Right ventricle myocardium inferior (tissue), 1 donor: ENCODE measurements around the gene RSPH3. TPM values are rescaled to one million over a fixed set of nuclear protein-coding genes. Genes with fewer than 3 reads are reported as not detected.
"Not testable (repeated sequence)": the region's sequence is repeated elsewhere in the genome, so short reads cannot be mapped to it uniquely, and the experiment has no call there.

Source experiments
- ATAC-seq: fragments of 200-7000 bp; cut with Tn5 transposase; one replicate; pipeline ENCODE4 v1.9.1; 2020; ENCODE audit warnings: mild to moderate bottlenecking, moderate library complexity
- DNase-seq: peaks from one replicate; pipeline ENCODE4 v3.0.0; 2021; ENCODE audit errors: missing footprints
- intact Hi-C: fragments of 100-400 bp; cut with DNase I; formaldehyde crosslinking; loops from one replicate; pipeline ENCODE4 v1.11.0; 2022
- long read RNA-seq: library from polyadenylated mRNA; unstranded; transcript quantifications from one replicate; pipeline ENCODE4 v2.0.0, GENCODE V29; 2021
- total RNA-seq: library from RNA; stranded (reverse); fragmentation: NEBNext Ultra II Directional; extraction: Animal tissue kit (Norgen Biotek cat#: 25700); gene quantifications from one replicate; pipeline ENCODE4 v1.2.1, GENCODE V29; 2021
- donor health status: DM: no; HTN: yes; CAD: no; lungs with severe emphysema.

Gene RSPH3, protein sequence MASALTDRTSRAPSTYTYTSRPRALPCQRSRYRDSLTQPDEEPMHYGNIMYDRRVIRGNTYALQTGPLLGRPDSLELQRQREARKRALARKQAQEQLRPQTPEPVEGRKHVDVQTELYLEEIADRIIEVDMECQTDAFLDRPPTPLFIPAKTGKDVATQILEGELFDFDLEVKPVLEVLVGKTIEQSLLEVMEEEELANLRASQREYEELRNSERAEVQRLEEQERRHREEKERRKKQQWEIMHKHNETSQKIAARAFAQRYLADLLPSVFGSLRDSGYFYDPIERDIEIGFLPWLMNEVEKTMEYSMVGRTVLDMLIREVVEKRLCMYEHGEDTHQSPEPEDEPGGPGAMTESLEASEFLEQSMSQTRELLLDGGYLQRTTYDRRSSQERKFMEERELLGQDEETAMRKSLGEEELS
- 10.6 TPM for total RNA-seq
- long read RNA-seq, full-length matches to known transcripts = 3 of 5 reads
- long read RNA-seq, partial matches to known transcripts = 0 of 5 reads
- long read RNA-seq, other reads (novel, unspliced or antisense) = 2 of 5 reads

DNA sequence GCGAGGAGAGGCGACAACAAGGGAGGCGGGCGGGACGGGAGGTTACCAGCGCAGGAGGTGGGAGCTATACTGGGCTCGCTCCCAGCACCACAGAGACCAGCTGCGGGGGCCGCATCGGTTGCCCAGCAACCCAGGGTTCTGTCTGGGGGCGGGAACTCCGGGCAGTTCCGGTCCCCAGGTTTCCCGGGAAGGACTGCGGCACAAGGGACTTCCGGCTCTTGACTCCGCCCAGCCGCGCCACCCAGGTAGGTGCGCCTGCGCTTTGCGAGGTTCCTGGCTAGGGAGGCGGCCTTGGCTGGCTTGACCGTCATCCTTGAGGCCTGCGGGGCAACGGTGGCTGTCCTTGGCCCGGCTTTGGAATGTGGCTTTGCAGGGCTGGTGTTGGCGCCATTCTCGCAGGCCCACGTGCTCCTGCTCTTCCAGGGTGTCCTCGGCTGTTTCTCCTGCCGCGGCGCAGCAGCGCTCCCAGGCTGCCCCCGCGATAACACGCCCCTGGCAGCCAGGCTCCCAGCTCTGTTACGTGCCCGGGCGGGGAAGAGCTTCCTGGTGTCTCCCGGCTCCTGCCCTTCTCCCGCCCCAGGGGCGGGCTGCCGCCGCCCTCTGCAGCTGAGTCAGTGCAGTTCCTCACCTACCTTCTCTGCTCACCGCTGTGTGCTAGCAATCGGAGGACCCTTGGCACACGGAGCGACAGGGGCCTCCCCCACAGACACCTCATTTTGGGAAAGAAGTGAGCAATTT, at the start of gene RSPH3:
RSPH3 (minus strand) TSS at position 537 of the 738 bp plus-strand sequence. CDS start 652 bp downstream, outside the sequence.
- DNase-seq = peak; percentile 96
- ATAC-seq = peak; percentile 96

DNA sequence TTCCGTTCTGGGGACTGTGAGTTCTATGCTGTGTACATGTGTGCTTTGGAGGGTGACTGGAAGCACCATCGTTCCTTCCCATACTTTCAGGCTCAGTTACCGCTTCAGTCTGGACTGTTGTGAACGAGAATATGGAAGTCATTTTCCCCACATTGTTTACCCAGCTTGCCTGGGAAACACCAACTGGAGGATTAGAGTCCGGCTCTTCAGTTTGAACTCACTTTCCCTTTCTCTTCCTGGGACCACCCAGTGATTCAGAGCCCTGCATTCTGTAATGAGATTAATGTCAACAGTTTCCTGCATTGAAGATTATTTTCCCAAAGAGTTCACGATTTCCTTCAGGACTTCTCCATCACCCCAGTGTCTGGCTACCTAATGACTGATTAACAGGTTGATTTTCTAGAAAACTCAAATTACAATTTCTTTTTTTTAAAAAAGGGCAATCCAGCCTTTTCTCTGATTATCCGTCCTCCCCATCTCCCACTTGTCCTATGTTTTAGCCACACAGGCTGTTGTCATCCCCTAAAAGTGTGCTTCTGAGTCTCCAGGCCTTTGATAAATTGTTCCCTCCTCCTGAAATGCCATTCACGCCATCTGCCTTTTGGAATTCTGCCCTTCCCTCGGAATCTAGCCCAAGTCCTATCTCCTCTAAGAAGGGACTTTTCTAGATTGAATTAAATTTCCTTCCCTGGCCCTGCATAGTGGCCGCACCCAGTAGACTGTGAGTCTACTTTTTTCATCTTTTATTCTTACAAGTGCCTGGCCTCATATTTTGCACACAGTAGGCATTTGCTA, 48.1 kb upstream of the RSPH3 start:
- DNase-seq (no peak), ATAC-seq (no peak)
- intact Hi-C loops = no loop called here

More for the DNA sequence above, at the start of gene RSPH3:
- intact Hi-C loops = no loop called here

DNA sequence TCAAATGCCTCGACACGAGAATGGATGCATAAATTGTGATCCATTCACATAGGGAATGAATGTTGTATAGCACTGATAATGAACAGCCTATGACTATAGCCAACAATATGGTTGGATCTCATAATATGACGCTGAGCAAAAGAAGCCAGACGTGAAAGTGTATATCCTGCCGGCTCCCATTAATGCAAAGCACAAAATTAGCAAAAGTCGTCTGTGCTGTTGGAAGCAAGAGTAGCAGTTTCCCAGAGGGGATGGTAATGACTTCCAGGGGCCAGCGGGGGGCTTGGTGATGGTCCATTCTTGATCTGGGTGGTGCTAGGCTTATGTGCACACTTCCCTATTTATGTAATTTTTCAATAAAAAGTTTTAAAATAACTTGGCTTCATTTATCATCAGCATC, 45.8 kb upstream of the RSPH3 start:
- no peak for DNase-seq
- no peak for ATAC-seq
- intact Hi-C loops = no loop called here

DNA sequence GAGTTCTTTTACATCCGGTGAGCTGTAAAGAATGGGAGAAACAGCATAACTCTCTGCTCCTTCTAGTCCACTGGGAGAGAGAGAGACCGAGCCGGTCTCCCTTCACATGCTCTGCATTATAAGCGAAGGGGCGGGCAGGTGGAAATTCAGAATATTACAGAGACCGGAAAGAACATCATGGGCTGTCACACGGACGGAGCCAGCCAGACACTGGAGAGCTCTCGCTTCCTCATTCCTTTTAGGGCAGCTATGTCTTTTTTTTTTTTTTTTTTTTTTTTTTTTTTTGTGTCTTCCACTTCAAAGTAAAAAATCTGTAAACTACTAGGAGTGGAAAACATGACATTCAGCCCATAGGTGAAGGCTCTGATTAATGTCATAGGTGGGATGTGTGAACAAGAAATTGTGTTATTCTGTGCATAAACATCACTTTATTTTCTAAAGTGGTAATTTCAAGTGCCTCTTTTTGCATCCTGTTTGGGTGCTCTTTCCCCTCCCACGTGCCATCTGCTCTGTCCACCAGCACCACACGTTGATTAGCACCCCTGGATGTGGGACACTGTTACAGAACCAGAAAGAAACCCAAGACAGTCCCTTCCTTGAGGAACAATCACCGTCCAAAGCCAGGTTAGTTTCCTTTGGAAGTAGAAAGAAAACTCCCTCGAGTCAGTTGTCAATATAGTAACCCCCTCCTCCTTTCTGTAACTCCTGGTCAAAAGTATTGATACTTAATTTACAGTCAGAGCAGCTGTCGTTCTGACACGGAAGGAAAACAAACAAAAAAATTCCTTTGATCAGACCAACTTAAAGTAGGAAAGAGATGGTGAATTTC, 45.1 kb upstream of the RSPH3 start, which contains the start of gene TAGAP:
TAGAP (minus strand) TSS at position 93 of the 829 bp plus-strand sequence. CDS start 845 bp downstream, outside the sequence.
- intact Hi-C loops = loop anchor here (5.0 kb wide), 1 partner anchor 38 kb away; no protein-coding TSS in a partner anchor
- peak; percentile 82 for ATAC-seq

DNA sequence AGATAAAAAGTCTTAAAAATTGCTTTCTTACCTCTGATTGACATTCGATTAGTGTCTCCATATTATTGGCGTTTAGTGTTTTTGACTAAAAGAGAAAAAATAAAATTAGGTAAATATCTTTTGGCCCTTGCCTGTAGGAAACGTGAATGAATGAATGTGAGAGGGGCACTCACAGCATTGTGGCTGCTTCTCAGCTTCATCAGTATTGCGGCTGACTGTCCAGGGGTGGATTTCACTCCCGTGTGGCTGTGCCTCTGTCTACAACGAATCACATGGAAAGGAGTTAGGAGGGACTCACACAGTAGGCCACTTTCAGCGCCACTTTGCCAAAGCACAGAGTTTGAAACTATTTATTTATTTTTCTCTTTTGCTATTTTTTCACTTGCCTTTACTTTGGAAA, 43.9 kb upstream of the RSPH3 start:
- intact Hi-C loops = loop anchor here (2.0 to 5.0 kb wide), 2 partner anchors 37 to 61 kb away; no protein-coding TSS in a partner anchor
- ATAC-seq (no peak), DNase-seq (no peak)

More for the DNA sequence above, 45.1 kb upstream of the RSPH3 start, which contains the start of gene TAGAP:
- DNase-seq = peak; percentile 89

DNA sequence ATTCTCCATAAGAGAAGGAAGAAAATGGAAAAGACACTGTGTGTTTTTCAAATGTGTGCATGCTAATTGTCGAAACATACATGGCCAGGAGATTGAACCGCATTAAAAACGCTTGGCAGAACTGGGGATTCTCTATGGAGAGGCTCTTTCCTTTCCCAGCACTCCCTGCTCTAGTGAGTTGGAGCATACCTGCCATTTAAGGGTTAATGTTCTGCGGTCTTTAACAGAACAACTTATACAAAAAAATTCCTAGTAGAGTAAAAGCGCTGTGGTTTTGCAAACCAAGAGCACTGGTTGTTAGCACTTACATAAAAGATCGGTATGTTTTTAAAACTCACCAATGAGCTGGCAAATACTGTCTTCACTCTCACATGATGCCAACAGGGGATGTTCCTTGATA, 43.2 kb upstream of the RSPH3 start:
- ATAC-seq (no peak), DNase-seq (no peak)
- intact Hi-C loops = loop anchor here (2.0 to 5.0 kb wide), 2 partner anchors 36 to 62 kb away; no protein-coding TSS in a partner anchor

DNA sequence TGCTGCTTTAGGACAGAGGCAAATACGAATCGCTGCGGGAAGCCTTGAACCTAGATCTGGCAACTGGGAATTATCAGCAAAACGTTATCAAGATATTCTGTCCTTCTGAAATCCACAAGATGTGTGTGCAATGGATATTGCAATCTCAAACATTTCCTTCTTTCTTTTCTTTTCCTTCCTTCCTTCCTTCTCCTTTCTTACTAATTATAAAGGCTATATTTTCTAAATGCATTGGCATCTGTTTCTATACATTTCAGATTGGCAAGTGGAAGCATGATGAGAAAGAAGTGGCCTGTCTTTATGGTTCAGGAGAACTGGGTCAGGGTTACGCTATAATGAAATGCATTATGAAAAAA, 42.8 kb upstream of the RSPH3 start:
- ATAC-seq (no peak), DNase-seq (no peak)
- intact Hi-C loops = loop anchor here (1.0 to 5.0 kb wide), 3 partner anchors 36 to 91 kb away; no protein-coding TSS in a partner anchor

DNA sequence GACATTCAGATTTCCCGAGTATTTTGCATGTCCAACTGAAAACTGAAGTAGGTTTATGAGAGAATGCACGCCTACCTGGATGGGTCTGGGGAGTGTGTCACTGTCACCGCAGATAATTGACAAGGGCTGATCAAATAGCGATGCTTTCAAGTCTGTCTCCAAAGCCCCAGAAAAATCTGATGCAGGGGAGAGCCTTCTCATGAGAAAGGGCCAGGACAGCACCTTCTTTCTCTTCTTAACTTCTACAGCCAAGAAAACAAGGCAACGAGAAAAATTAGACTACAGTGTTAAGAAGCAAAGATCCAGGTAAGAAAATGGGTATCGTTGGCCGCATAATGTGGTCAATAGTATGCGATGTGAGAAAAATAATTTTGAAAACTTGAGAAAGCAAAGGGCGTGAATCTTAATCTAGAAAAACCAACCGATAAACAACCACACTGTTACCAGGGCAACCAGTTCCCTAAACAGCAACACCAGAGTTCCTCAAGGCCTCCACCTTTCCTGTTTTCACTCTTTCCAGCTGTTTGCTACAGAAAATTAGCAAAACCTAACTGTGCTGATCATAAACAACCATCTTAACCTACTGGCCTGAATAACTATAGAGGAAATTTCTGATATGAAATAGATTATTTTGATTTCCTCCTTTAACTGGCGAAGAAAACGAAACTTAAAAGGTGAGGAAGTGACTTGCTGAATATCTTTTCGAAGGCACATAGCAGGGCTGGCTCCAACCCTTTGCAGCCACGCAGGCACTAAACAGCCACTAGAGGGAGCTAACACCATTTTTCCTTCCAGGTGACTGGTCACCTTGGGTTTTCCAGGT, 42.2 kb upstream of the RSPH3 start:
- DNase-seq = peak; percentile 71
- peak; percentile 72 for ATAC-seq
- intact Hi-C loops = loop anchor here (1.0 to 5.0 kb wide), 3 partner anchors 35 to 92 kb away; no protein-coding TSS in a partner anchor

DNA sequence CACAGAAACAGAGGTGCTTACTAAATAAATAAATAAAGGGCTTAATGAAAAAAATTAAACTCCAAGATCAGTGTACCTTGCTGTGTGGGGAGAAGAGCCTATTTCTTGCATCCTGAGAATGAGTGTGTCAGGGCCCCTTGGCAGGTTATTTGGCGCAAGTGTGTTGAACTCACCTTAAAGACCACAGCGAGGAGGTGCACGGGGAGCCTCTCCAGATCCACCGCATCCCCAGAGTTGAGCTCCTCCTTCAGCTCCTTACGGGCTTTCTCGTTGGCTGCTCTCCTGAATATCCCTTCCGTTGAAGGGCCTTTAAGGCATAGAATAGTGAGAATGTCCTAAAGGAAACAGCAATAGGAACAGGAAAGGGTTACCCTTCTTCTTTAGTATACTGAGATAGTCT, 41.2 kb upstream of the RSPH3 start:
- intact Hi-C loops = loop anchor here (5.0 kb wide), 1 partner anchor 34 kb away; no protein-coding TSS in a partner anchor

DNA sequence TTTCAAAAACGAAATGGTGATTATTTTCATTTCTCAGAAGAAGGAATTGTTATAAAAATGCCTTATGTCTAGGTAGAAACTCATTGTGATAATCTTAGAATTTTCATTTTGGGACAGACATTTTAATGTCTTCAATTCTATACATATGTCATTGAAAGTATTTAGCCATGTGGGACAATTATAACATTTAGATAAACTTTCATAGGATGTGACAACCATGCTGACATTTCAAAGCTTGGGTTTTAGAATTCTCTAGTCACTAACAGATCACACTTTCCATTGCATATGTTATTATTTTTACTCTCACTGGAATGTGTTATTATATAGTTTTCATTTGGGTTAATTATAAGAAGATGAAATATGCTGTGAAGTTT, 39.9 kb upstream of the RSPH3 start:
- ATAC-seq = no peak
- DNase-seq = no peak
- intact Hi-C loops = loop anchor here (5.0 kb wide), 1 partner anchor 33 kb away; no protein-coding TSS in a partner anchor

More for the DNA sequence above, 41.2 kb upstream of the RSPH3 start:
- ATAC-seq (no peak), DNase-seq (no peak)

DNA sequence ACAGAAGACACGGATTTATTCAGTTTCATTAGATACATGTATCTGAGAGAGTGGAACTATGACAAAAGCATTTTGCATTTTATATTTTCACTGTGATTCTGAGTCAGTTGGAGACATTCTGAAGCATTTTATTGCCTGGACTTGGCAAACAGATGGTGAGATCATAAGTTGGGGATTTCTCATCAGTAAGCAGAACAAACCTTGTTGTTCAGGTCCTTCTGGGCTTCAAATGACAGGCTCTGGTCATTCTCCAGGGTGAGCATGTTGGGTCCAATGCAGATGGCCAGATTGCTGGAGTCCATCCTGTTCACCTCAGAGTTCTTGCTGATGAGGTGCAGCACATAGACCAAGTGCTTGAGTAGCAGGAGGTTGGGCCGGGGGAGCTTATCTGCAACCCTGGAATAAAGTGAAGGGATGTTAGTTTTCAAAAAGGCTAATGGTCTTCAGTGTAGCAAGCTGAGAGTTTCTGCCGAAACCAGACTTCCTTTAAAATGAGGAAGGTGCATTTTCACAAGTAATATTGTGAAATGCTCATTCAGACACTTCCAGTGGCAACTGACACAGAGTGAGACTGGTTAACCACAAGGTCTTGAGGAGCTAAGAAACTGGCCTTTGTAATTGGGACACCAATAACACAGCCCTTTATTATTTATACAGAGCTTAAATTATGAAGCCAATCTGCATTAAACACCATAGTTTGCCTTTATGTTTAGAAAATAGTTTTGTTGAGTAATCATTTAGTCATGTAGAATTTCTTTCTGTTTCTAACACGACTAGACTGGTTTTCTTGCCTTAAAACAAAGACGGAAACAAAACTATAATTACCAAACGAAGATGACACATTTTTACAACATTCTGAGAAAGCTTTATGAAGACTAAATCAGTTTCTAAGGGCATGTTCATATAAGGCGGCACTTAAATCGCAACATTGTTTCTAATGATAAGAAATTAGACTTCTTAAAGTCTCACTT, 39.2 kb upstream of the RSPH3 start:
- intact Hi-C loops = no loop called here
- ATAC-seq = peak; percentile 53
- DNase-seq = peak; percentile 68

DNA sequence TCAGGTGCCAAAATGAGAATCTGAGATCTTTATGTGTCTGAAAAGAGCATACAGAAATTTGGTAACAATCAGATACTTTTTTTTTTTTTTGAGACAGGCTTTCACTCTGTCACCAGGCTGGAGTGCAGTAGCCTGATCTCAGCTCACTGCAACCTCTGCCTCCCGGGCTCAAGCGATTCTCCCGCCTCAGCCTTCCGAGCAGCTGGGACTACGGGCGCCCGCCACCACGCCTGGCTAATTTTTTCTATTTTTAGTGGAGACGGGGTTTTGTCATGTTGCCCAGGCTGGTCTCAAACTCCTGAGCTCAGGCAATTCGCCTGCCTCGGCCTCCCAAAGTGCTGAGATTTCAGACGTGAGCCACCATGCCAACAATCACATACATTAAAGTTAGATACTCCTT, 38.3 kb upstream of the RSPH3 start:
- DNase-seq, intact Hi-C loops, ATAC-seq: not testable (repeated sequence)

DNA sequence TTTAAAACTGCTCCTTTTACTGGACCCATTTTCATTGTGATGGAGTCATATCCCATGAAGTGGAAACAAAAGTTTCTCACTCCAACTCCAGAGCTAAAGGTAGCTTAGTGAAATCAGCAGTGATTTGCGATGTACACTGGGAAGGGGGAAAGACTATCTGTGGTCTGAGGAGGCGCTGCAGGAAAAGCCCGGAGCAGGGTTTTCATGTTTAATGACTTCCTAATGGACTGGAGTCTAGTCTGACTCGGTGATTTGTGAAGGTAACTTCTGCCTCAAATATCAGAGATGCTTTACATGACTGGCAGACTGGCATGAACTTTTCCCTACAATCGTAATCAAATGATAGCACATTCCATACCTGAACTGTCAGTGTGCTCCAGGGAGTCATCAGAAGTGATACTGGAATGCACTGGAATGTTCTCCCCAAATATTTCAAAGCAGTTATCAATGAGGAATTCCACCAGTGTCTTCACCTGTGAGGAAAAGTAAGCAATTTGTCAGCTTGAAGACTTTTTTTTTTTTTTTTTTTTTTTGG, 37.8 kb upstream of the RSPH3 start:
- ATAC-seq (no peak), DNase-seq (no peak)
- intact Hi-C loops = no loop called here

DNA sequence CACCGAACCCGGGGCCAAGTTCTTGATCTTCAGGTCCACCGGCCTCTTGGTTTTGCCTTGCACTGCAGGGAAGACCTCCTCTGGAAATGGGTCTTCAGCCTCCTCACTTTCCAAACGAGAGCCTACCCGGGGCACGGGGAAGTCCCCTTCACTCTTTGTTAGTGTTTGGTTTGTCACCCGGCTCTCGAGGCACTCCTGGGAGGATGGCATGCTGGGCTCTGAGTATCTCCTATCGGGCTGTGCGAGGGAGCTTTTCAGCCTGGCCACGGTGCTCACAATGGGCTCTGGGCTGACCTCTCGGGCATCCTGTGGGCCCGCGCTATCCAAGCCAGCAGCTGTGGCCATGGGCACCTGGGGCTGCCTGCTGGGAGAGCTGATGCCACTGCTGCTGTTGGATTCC, 36.7 kb upstream of the RSPH3 start:
- no peak for ATAC-seq
- no peak for DNase-seq
- intact Hi-C loops = no loop called here

DNA sequence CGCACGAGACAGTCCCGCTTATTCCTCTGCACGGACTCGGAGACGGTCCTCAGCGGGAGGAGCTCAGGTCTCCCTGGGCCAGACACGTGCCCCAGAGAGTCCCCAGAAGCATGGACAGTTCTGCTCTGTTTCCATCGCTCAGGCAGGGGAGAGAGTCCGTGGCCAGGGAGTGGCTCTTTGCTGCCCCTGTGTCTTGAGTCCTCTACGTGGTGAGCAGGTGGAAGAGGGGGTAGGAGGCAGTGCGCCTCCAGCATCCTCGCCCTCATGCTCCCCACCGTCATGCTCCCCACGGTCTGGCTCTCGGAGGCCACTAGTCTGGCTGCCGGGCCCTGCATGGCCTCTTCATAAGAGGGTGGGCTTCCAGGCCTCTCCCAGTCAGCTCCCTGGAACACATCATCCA, 35.9 kb upstream of the RSPH3 start:
- ATAC-seq = no peak
- intact Hi-C loops = no loop called here
- DNase-seq = no peak
